SK-N-SH (cell line): ENCODE results near the gene TBC1D2.

Experiments used
- CHD2 ChIP-seq: fragments of 150-350 bp; IDR thresholded peaks from 2 replicates; pipeline ENCODE4 v1.6.1; 2018; ENCODE audit warnings: low read length; ENCODE audit not compliant: partially characterized antibody
- ELF1 ChIP-seq: IDR thresholded peaks from 2 replicates; pipeline ENCODE4 v1.4.0; 2012
- EP300 ChIP-seq, 2 experiments: IDR thresholded peaks; 2 replicates each; pipeline versions ENCODE4 v1.4.0 to v1.6.1; 2012; ENCODE audit warnings: borderline replicate concordance in 1 of 2, low read depth in 1 of 2, low read length in 1 of 2
- MAX ChIP-seq: IDR thresholded peaks from 2 replicates; pipeline ENCODE4 v1.4.0; 2012; ENCODE audit warnings: low read depth
- NRF1 ChIP-seq: IDR thresholded peaks from 2 replicates; pipeline ENCODE4 v1.6.1; 2012; ENCODE audit warnings: low read depth, mild to moderate bottlenecking, low read length
- PBX3 ChIP-seq: IDR thresholded peaks from 2 replicates; pipeline ENCODE4; 2012
- POLR2AphosphoS5 ChIP-seq: IDR thresholded peaks from 2 replicates; pipeline ENCODE4 v1.6.1; 2012; ENCODE audit warnings: low read depth, low read length
- RAD21 ChIP-seq: IDR thresholded peaks from 2 replicates; pipeline ENCODE4 v1.6.1; 2012; ENCODE audit warnings: mild to moderate bottlenecking, low read length
- REST ChIP-seq: IDR thresholded peaks from 2 replicates; pipeline ENCODE4 v1.6.1; 2012; ENCODE audit warnings: mild to moderate bottlenecking, low read depth, low read length, moderate library complexity
- RFX5 ChIP-seq: IDR thresholded peaks from 2 replicates; pipeline ENCODE4 v1.6.1; 2012; ENCODE audit warnings: mild to moderate bottlenecking, improper control_type of control experiment, low read length
- TCF12 ChIP-seq: IDR thresholded peaks from 2 replicates; pipeline ENCODE4 v1.4.0; 2012
- YY1 ChIP-seq: IDR thresholded peaks from 2 replicates; pipeline ENCODE4 v1.4.0; 2012; ENCODE audit warnings: low read depth, mild to moderate bottlenecking
- TF ChIP-seq, protein P1 (sequence below): fragments of 200-600 bp; sonication (generic); IDR thresholded peaks from 2 replicates; pipeline ENCODE4 v1.6.1; 2017; ENCODE audit warnings: antibody characterized with exemption, mild to moderate bottlenecking, moderate library complexity
- TF ChIP-seq, protein P2 (sequence below): fragments of 150-350 bp; IDR thresholded peaks from 2 replicates; pipeline ENCODE4 v1.6.1; 2016; ENCODE audit warnings: mild to moderate bottlenecking, low read depth, low read length

DNA sequence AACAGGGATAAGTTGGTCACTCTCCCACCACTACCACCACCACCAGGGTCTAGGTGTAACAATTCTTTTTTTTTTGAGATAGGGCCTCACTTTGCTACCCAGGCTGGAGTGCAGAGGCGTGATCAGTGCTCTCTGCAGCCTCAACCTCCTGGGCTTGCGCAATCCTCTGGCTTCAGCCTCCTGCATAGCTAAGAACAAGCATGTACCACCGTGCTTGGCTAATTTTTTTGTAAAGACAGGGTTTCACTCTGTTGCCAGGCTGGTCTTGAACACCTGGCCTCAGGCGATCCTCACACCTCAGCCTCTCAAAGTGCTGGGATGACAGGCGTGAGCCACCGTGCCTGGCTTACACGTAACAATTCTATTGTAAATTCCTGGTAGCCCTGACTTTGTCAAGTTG lies 90.5 kb downstream of the TBC1D2 start:
- TF ChIP-seq, protein P1, sequence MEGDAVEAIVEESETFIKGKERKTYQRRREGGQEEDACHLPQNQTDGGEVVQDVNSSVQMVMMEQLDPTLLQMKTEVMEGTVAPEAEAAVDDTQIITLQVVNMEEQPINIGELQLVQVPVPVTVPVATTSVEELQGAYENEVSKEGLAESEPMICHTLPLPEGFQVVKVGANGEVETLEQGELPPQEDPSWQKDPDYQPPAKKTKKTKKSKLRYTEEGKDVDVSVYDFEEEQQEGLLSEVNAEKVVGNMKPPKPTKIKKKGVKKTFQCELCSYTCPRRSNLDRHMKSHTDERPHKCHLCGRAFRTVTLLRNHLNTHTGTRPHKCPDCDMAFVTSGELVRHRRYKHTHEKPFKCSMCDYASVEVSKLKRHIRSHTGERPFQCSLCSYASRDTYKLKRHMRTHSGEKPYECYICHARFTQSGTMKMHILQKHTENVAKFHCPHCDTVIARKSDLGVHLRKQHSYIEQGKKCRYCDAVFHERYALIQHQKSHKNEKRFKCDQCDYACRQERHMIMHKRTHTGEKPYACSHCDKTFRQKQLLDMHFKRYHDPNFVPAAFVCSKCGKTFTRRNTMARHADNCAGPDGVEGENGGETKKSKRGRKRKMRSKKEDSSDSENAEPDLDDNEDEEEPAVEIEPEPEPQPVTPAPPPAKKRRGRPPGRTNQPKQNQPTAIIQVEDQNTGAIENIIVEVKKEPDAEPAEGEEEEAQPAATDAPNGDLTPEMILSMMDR = no peak
- TF ChIP-seq REST (no peak), EP300 (IDR thresholded peaks at IDR 0.05; ENCODE audit: borderline replicate concordance in 1 of 2, low read depth in 1 of 2, low read length in 1 of 2) (no peak), YY1 (no peak), RFX5 (no peak), ELF1 (no peak), CHD2 (no peak), RAD21 (no peak), POLR2AphosphoS5 (no peak), PBX3 (no peak), TCF12 (no peak), MAX (no peak), NRF1 (no peak)
- TF ChIP-seq, protein P2, sequence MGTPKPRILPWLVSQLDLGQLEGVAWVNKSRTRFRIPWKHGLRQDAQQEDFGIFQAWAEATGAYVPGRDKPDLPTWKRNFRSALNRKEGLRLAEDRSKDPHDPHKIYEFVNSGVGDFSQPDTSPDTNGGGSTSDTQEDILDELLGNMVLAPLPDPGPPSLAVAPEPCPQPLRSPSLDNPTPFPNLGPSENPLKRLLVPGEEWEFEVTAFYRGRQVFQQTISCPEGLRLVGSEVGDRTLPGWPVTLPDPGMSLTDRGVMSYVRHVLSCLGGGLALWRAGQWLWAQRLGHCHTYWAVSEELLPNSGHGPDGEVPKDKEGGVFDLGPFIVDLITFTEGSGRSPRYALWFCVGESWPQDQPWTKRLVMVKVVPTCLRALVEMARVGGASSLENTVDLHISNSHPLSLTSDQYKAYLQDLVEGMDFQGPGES = no peak
